H1 (cell line): Measurements from ENCODE around the gene UBE2D2. TPM values are rescaled to one million over a fixed set of nuclear protein-coding genes. Genes with fewer than 3 reads are reported as not detected.
A peak's percentile ranks its signal among the peaks of the same experiment; 100 is the strongest.

Experiments
- ATF2 ChIP-seq: IDR thresholded peaks from 2 replicates; pipeline ENCODE4 v1.6.1; 2012; ENCODE audit warnings: low read length, inconsistent platforms
- BACH1 ChIP-seq: IDR thresholded peaks from 2 replicates; pipeline ENCODE4 v1.6.1; 2012; ENCODE audit warnings: low read length, improper control_type of control experiment
- CBX5 ChIP-seq: fragments of 300-800, 300-1000 bp; sonication (generic); IDR thresholded peaks from 2 replicates; pipeline ENCODE4 v1.7.1; 2016; ENCODE audit warnings: antibody characterized with exemption, low read length, low read depth
- CREB1 ChIP-seq: IDR thresholded peaks from 2 replicates; pipeline ENCODE4 v1.6.1; 2012; ENCODE audit warnings: inconsistent platforms
- CTBP2 ChIP-seq: IDR thresholded peaks from 2 replicates; pipeline ENCODE4 v1.7.0; 2011; ENCODE audit warnings: borderline replicate concordance, mild to moderate bottlenecking, moderate library complexity, mixed read lengths, low read length; ENCODE audit not compliant: insufficient read depth, insufficient read length
- E2F6 ChIP-seq: IDR thresholded peaks from 2 replicates; pipeline ENCODE4 v1.6.1; 2012; ENCODE audit warnings: inconsistent platforms
- HDAC2 ChIP-seq, 2 experiments: fragments of 300-600 bp in 1 of 2; sonication (generic) in 1 of 2; IDR thresholded peaks; 2 replicates each; pipeline ENCODE4 v1.6.1; 2011 to 2012; ENCODE audit warnings: low read depth in 2 of 2, low read length in 2 of 2, mild to moderate bottlenecking in 2 of 2, moderate library complexity in 2 of 2, borderline replicate concordance in 1 of 2, inconsistent platforms in 1 of 2
- JUND ChIP-seq: IDR thresholded peaks from 2 replicates; pipeline ENCODE4 v1.6.1; 2011; ENCODE audit warnings: mild to moderate bottlenecking, improper control_type of control experiment, low read length
- KDM1A ChIP-seq: fragments of 200-600, 300-600 bp; sonication (generic); IDR thresholded peaks from 2 replicates; pipeline ENCODE4 v1.7.1; 2016; ENCODE audit warnings: mild to moderate bottlenecking, low read length, borderline replicate concordance
- KDM4A ChIP-seq: IDR thresholded peaks from one replicate; pipeline ENCODE4 v1.7.1; 2012; ENCODE audit warnings: low read depth, mild to moderate bottlenecking, moderate library complexity, low read length, inconsistent platforms; ENCODE audit not compliant: severe bottlenecking
- MAX ChIP-seq: IDR thresholded peaks from 2 replicates; pipeline ENCODE4 v1.6.1; 2012; ENCODE audit warnings: inconsistent platforms
- POLR2A ChIP-seq, 2 experiments: IDR thresholded peaks; 1 replicate in 1 of 2; 2 replicates in 1 of 2; pipeline ENCODE4 v1.6.1; 2011; ENCODE audit warnings: low read depth in 2 of 2, low read length in 2 of 2, mild to moderate bottlenecking in 2 of 2; ENCODE audit errors: control extremely low read depth in 1 of 2
- RAD21 ChIP-seq, 2 experiments: IDR thresholded peaks in 1 of 2; conservative IDR thresholded peaks in 1 of 2; 2 replicates each; pipeline ENCODE4 v1.6.1; 2011; ENCODE audit warnings: low read depth in 2 of 2, low read length in 2 of 2, improper control_type of control experiment in 1 of 2, inconsistent platforms in 1 of 2, mild to moderate bottlenecking in 1 of 2, moderate library complexity in 1 of 2
- SIN3A ChIP-seq, 2 experiments: IDR thresholded peaks in 1 of 2; conservative IDR thresholded peaks in 1 of 2; 2 replicates each; pipeline ENCODE4 v1.6.1; 2011 to 2012; ENCODE audit warnings: low read length in 2 of 2, improper control_type of control experiment in 1 of 2, low read depth in 1 of 2, mild to moderate bottlenecking in 1 of 2
- SP2 ChIP-seq: IDR thresholded peaks from 2 replicates; pipeline ENCODE4 v1.6.1; 2012; ENCODE audit warnings: mild to moderate bottlenecking, low read length, inconsistent platforms
- SRF ChIP-seq: IDR thresholded peaks from 2 replicates; pipeline ENCODE4 v1.6.1; 2011; ENCODE audit warnings: mild to moderate bottlenecking, low read depth, low read length, moderate library complexity
- SUZ12 ChIP-seq: fragments of 200-600 bp; sonication (generic); IDR thresholded peaks from 2 replicates; pipeline ENCODE4 v1.6.1; 2012; ENCODE audit warnings: mild to moderate bottlenecking, inconsistent platforms, low read length, moderate library complexity, mixed read lengths
- polyA plus RNA-seq, 7 experiments: library from polyadenylated mRNA; depleted of rRNA in 3 of 7; stranded (reverse) in 5 of 7; unstranded in 2 of 7; fragments of >200 nt in 5 of 7; fragments of 200-250 nt in 2 of 7; gene quantifications; 1 replicate in 5 of 7; 2 replicates in 1 of 7; 4 replicates in 1 of 7; pipeline versions ENCODE4 v1.2.1 to v1.2.3, GENCODE V29; 2011 to 2013; ENCODE audit warnings: missing spikeins in 2 of 7, mixed read lengths in 2 of 7
- total RNA-seq: library from RNA; stranded (reverse); fragmentation: NEBNext Ultra II Directional; extraction: Animal tissue kit (Norgen Biotek cat#: 25700); gene quantifications from 2 replicates; pipeline ENCODE4 v1.2.1, GENCODE V29; 2021

UBE2D2 gene
- total and polyA plus RNA-seq, 2 of the 8 experiments (the other 6 are each of a cell fraction or from before 2014, with no cell fraction given), result 66.9 to 203 TPM

- TF ChIP-seq ATF2 (no peak), HDAC2 (IDR thresholded peaks at IDR 0.05; ENCODE audit: borderline replicate concordance in 1 of 2, low read depth in 2 of 2, low read length in 2 of 2) (no peak), CBX5 (no peak), SUZ12 (no peak), KDM1A (0 out of 2 replicates have a peak, but pooled peaks have one; percentile 53), POLR2A (IDR thresholded peaks at IDR 0.05; ENCODE audit: control extremely low read depth in 1 of 2, low read depth in 2 of 2, low read length in 2 of 2) (peak; percentile 49 to 86), SP2 (no peak), SIN3A (conservative IDR thresholded peaks at IDR 0.05 in 1 of 2, IDR thresholded peaks at IDR 0.05 in 1 of 2; ENCODE audit: low read depth in 1 of 2, low read length in 2 of 2) (peak in 1 of 2 experiments; percentile 46; a peak in 1 of 4 replicates), E2F6 (peak; percentile 77), BACH1 (no peak; the same call in 1 of the 2 replicates), KDM4A (peak; percentile 31), CTBP2 (no peak), SRF (no peak), JUND (peak; percentile 26; the same call in 1 of the 2 replicates), CREB1 (peak; percentile 78), MAX (peak; percentile 91), RAD21 (IDR thresholded peaks at IDR 0.05 in 1 of 2, conservative IDR thresholded peaks at IDR 0.05 in 1 of 2; ENCODE audit: low read depth in 2 of 2, low read length in 2 of 2) (peak in 1 of 2 experiments; percentile 5; a peak in 1 of 4 replicates)
Measured at GRCh38 chr5:139560752-139561654, at the start of gene UBE2D2 (continued).
